Neural cell (in vitro differentiated cells): ENCODE data around the gene WNK2.

Source experiments
- CTCF ChIP-seq: fragments of 450-650 bp; IDR thresholded peaks from 2 replicates; pipeline ENCODE4 v1.5.1; 2014; ENCODE audit warnings: antibody characterized with exemption, mild to moderate bottlenecking, moderate library complexity; ENCODE audit not compliant: poor library complexity, severe bottlenecking
- EP300 ChIP-seq: fragments of 450-650 bp; conservative IDR thresholded peaks from 2 replicates; pipeline ENCODE4 v1.6.1; 2014; ENCODE audit warnings: antibody characterized with exemption, mild to moderate bottlenecking, moderate library complexity; ENCODE audit not compliant: poor library complexity, severe bottlenecking
- EZH2 ChIP-seq: fragments of 200-600, 300-800 bp; shearing (Covaris generic), sonication (generic); IDR thresholded peaks from 2 replicates; pipeline ENCODE4 v1.6.1; 2014; ENCODE audit warnings: antibody characterized with exemption, low read length, borderline replicate concordance, mild to moderate bottlenecking; ENCODE audit not compliant: insufficient read depth, poor library complexity, severe bottlenecking
- MXI1 ChIP-seq: fragments of 450-650 bp; conservative IDR thresholded peaks from 2 replicates; pipeline ENCODE4 v1.6.1; 2014; ENCODE audit warnings: antibody characterized with exemption, mild to moderate bottlenecking; ENCODE audit not compliant: poor library complexity, severe bottlenecking
- POLR2AphosphoS5 ChIP-seq: IDR thresholded peaks from 2 replicates; pipeline ENCODE4 v1.6.1; 2012
- RAD21 ChIP-seq: fragments of 450-650 bp; conservative IDR thresholded peaks from 2 replicates; pipeline ENCODE4 v1.6.1; 2014; ENCODE audit warnings: antibody characterized with exemption, mild to moderate bottlenecking, moderate library complexity
- REST ChIP-seq: IDR thresholded peaks from 2 replicates; pipeline ENCODE4 v1.6.1; 2012; ENCODE audit warnings: borderline replicate concordance
- SMC3 ChIP-seq: fragments of 450-650 bp; conservative IDR thresholded peaks from 2 replicates; pipeline ENCODE4 v1.6.1; 2014; ENCODE audit warnings: antibody characterized with exemption, mild to moderate bottlenecking, moderate library complexity; ENCODE audit not compliant: poor library complexity
- TAF1 ChIP-seq: IDR thresholded peaks from 2 replicates; pipeline ENCODE4 v1.6.1; 2012; ENCODE audit warnings: low read depth

- no peak for TF ChIP-seq CTCF
- TF ChIP-seq RAD21 = no peak
- no peak for TF ChIP-seq EZH2
- no peak for TF ChIP-seq MXI1
- TF ChIP-seq EP300 = no peak
- no peak for TF ChIP-seq SMC3
- TF ChIP-seq TAF1 = no peak
- TF ChIP-seq REST = no peak
- TF ChIP-seq POLR2AphosphoS5 = no peak
Measured at GRCh38 chr9:93138171-93138764, 45.7 kb upstream of the WNK2 start.
